GOT3 (cell line): ENCODE data around the gene IQCF2.
"Not testable (repeated sequence)": the region's sequence is repeated elsewhere in the genome, so short reads cannot be mapped to it uniquely, and the experiment has no call there.

Experiments used
- DNase-seq: peaks from one replicate; lab custom pipeline; 2025; ENCODE audit warnings: mixed read lengths; lab: John Stamatoyannopoulos, UW

IQCF2 gene

DNA sequence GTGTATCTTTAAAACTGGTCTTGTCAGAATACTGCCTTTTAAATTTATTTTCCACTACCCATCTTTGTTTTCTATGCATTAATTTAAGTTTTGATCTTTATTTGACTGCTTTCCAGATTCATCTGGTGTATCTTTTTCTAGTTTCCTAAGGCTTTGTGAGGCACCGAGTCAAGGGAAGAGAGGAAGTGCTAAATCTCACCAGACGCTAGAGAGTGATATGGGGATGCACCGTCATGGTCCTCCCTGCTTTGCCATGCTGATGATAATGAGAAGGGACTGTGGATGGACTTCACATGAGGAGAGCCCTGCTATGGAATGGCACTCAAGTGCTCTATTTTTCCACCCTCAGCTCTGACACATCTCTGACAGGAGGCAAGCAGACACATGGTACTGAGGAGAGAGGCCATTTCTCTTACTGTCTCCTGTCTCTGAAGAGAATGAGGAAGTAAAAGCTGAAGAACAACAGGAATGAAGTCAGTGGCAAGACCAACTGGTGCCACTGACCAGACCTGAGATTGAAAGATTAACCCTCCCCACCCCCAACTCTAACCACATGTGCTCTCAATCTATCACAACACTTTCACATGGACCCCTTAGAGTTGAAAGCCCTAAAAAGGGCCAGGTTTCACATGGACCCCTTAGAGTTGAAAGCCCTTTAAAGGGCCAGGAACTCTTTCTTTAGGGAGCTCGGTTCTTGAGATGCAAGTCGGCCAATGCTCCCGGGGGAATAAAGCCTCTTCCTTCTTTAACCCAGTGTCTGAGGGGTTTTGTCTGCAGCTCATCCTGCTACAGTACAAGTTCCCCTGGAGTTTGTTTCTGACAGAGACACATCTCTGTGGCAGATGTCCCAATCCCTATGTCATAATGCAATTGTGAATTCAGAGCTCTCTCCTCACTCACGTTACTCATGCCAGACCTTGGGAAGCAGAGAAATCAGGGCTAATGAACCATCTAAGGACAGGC is at the start of gene IQCF2:
Gene IQCF2, plus strand, starts transcription at position 913 of the 963 bp plus-strand sequence. CDS start 52 bp downstream, outside the sequence.
- no peak for DNase-seq

DNA sequence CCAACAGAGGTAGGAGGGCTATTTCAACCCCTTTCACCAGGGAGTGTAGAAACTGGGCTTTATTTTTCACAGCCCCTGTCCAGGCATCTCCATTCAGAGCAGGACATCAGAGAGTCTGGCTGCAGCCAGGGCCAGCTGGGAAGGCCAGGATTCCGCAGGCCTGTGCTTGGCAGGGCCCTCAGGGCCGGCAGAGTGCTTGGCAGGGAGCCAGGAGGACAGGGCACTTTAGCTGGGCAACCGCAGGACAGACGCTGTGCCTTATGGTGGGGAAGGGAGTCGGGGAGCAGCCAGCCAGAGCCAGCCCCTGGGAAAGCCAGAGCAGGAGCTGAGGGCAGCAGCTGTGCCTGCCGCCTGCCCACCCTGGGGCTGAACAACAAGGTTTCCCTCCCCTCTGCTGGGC is 47.9 kb upstream of the IQCF2 start:
- no peak for DNase-seq

DNA sequence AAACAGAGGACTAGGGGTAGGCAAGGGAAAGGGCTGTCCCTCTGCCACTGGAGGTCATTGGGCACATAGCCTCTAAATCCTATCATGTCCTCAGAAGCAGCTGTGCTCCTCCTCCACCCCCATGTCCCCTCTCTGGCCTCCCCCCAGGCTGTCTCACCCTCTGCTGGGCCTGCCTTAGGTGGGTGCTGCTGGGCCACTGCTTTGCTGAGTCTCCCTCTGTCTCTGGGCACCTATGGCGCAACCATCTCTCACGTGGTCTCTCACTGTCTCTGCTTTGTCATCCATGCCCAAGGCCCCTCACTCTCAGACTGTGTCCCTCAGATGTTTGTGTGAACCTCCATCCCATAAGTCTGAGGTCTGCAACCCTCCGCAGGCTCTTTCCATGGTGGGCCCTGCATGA is 47.4 kb upstream of the IQCF2 start:
- no peak for DNase-seq

DNA sequence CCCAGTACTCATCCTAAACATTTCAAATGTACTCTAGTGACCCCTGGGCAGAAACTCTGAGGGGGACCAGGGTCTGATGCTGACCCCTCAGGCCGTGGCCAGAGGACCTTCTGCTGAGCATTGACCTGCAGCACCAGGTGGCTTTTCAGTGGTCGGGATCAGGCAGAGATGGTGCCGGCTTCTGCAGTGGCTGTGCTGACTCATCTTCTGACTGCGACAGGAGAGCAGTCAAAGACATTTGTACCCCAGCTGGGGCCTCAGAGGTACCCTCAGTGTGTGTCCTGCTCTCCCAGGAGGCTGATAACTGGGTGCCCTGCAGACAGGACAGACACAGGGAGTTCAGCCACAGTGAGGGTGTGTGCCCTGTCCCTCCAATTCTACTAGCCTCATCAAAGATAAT is 45.8 kb upstream of the IQCF2 start:
- no peak for DNase-seq

DNA sequence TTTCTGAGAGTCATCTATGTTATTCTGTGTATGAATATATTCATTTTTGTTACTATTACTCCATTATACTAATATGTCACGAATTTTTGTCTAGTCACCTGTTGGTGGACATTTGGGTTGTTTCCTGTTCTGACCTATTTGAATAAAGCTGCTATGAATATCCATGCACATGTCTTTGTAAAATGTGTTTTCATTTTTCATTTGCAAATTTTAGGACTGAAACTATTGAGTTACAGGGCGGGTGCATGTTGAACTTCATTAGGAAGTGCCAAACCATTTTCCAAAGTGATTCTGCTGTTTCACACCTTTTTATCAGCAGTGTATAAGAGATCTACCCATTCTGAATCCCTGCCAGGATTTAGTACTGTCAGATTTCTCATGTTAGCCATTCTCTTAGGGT is 44.7 kb upstream of the IQCF2 start:
- no peak for DNase-seq

DNA sequence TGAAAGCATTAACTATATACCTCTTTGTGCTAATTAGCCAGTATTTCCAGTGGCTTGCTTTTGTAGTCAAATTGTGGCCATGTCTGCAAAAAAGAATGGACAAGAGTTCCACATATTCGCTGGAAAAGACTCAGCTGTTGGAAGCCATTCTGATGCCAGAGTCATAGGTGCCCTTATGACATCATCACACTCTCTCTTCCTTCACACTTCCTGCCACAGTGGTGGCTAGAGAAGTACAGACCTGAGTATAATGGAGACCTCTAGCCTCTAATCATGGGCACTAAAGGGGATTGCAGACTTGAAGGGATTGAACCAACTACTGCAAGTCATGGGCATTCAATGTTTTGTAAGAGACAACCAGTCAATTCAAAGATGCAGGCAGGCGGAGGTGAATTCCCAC is 44.0 kb upstream of the IQCF2 start:
- no peak for DNase-seq

DNA sequence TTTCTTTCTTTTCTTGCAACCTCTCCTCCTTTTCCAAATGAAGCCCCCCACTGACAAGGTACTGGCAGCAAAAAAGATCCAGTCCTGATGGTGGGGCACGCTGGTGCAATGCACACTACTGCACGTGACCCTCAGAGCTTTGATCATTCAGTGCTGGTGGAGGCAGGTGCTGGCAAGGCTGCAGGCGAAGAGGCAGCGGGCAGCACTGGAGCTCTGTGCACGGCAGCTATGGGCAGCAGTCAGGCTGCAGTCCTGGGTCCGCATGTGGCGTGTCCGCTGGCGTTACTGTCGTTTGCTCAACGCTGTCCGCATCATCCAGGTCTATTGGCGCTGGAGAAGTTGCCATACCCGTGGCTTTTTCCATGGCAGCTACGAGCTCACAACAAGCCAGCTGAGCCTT is 42.3 kb upstream of the IQCF2 start:
- DNase-seq: no peak

DNA sequence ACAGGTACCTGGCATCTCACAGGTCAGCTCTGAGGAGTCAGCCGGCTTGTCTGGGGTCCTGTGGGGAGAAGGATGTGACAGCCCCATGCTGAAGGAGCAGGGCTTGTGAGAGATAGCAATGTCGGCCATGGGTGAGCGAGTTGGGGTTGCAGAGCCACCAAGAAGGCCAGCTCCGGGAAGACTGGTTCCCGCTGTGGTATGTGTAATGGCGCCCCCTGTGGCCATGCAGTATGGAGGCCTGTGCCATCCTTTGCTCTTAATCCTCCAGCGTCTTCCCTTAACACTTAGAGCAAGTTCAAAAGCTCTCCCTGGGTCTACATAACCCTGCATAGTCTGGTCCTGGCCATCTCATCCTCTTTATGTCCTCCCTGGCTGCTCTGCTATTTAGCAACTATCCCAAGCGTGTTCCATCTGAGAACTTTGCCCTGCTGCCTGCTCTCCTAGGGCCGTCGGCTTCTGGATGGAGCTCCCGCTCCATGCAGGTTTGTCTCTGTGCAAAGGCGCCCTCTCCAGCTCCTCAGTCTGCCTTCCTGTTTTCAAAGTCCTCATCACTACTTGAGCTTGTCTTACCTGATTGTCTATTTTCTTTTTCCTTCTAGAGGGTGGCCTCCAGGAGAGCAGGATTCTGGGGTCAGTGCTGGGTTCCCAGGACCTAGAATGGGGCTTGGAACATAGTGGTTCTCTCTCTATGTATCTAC is 41.6 kb upstream of the IQCF2 start:
- no peak for DNase-seq

DNA sequence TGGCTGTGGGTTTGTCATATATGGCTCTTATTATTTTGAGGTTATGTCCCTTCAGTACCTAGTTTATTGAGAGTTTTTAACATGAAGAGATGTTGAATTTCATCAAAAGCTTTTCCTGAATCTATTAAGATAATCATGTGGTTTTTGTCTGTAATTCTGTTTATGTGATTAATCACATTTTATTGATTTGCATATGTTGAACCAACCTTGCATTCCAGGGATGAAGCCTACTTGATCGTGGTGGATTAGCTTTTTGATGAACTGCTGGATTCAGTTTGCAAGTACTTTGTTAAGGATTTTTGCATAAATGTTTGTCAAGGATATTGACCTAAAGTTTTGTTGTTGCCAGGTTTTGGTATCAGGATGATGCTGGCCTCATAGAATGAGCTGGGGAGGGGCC is 33.1 kb upstream of the IQCF2 start:
- DNase-seq: no peak

DNA sequence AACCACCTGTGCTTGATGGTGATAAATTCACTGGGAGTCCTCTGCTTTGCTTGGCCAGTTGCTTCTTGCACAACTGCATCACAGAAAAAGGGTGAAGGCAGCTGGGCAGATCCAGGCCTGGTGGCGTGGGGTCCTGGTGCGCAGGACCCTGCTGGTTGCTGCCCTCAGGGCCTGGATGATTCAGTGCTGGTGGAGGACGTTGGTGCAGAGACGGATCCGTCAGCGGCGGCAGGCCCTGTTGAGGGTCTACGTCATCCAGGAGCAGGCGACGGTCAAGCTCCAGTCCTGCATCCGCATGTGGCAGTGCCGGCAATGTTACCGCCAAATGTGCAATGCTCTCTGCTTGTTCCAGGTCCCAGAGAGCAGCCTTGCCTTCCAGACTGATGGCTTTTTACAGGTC is 31.1 kb upstream of the IQCF2 start:
- no peak for DNase-seq

DNA sequence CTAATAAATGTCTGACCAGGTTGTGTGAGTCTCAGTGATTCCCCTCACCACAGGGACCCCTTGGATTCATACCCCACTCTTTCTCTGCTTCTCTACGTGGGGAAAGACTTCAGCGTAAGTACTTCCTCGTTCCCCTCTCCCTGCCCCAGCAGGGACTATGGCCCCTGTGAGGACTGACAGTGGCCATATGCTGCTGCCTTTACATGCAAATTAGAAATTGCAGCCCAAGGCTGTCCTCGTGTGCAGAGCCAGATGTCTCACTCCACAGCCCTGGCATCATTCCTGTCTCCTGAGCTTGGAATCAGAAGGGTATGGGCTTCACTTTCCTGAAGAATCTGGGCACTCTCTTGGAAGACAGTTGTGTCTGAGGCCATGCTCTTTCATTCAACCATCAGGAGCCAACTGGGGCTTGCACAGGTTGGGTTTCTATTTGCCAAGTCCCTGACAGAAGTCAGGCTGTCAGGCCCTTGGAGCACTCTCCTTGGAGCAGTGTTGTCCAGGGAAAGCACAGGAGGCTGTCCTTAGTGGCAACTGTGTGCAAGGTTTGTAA is 30.5 kb upstream of the IQCF2 start:
- DNase-seq: no peak

DNA sequence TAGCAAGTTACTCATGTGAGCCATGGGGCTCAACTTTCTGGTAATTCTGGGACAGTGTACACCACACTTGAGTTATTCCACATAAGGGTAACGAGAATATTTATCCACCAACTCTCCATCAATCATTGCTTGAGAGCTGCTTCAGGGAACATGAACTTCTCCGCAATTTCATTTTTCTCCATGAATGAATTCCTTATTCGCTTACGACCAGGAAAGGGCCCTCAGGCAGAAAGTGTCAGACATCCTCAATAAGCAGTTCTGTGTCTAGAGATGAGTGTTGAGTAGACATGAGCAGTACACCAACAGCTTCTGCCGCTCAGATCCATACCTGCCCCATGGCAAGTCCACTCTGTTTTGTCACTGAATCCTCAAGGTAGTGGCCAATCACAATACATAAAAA is 24.8 kb upstream of the IQCF2 start:
- DNase-seq: no peak

DNA sequence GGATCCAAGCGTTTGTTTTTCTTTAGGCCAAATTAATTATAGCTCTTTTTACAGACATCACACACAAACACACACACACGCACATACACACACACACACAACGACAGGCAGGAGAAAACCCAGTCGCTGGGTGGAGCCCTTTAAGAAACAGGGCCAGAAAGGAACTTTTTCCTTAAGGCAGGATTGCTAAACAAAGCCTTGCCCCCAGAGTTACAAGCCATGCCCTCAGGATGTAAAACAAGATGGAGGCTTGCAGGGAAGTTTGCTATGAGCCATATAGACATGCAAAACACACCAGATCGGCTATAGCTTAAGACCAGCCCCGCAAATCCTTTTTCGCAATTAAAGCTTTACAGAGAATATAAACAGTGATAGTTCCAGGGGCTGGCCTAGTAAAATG is 16.3 kb upstream of the IQCF2 start:
- DNase-seq: no peak

DNA sequence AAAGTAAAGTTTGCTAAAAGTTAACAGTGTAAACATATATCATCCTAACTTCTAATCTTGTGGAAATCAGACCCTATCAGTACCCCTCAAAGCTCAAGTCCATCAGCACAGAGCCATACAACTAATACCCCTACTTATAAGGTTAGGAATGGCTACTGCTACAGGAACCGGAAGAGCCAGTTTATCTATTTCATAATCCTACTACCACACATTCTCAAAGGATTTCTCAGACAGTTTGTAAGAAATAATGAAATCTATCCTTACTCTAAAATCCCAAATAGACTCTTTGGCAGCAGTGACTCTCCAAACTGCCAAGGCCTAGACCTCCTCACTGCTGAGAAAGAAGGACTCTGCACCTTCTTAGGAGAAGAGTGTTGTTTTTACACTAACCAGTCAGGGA is 6.0 kb upstream of the IQCF2 start:
- DNase-seq: not testable (repeated sequence)

DNA sequence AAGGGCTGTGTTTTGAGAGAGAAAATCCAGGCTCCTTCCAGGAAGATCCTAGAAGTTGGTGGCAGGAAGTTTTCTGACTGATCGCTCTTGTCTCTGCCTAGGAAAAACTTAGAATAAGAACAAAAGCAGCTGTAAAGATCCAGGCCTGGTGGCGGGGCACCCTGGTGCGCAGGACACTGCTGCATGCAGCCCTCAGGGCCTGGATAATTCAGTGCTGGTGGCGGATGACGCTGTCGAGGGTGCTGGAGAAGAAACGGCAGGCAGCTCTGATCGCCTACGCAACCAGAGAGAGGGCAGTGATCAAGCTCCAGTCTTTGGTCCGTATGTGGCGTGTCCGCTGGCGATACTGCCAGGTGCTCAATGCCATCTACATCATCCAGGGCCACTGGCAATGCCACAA is 1.5 kb downstream of the IQCF2 start:
- no peak for DNase-seq

DNA sequence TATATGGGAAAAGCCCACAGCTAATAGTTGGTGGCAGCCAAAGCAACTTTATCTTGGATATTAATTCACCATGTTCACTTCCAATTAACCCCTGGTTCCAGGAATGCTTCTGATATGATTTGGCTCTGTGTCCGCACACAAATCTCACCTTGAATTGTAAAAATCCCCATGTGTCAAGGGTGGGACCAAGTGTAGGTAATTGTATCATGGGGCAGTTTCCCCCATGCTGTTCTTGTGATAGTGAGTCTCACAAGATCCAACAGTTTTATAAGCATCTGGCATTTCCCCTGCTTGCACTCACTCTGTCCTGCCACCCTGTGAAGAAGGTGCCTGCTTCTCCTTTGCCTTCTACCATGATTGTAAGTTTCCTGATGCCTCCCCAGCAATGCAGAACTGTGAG is 7.5 kb downstream of the IQCF2 start:
- DNase-seq: not testable (repeated sequence)

DNA sequence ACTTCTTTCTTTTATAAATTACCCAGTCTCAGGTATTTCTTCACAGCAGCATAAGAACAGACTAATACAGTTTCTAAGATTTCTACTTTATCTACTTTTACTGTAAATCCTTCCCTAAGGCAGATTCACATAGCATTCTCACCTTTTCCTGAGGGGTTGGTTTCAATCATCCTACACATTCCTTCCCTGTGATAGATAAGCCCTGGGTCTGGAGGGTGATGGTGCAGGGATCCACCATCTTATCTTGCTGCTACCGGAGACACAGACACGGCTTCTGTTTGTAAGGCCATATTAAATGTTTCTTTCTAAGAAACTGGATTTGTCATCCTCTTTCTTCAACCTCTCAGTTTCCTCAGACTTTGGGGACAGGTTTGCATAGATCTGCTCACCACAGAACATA is 7.9 kb downstream of the IQCF2 start:
- DNase-seq: no peak

DNA sequence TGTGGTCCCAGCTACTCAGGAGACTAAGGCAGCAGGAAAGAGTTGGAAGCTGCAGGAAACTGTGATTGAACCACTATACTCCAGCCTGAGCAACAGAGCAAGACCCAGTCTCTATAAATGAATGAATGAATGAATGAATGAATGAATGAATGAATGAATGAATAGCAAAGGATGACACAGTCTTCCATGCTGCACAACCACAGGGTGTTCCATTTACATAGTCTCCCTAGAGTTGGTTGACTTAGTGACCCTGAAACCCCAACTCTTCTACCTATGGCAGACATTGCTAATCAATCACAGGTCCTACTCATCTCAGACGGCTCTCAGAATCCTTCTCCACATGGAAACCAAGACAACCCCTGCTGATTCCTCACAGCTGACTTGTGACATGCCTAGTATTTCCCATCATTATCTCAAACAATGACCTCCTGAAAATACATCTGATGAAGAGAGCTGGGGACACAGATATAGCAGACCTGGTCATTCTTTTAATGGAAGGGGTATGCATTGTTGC is 11.9 kb downstream of the IQCF2 start:
- no peak for DNase-seq

DNA sequence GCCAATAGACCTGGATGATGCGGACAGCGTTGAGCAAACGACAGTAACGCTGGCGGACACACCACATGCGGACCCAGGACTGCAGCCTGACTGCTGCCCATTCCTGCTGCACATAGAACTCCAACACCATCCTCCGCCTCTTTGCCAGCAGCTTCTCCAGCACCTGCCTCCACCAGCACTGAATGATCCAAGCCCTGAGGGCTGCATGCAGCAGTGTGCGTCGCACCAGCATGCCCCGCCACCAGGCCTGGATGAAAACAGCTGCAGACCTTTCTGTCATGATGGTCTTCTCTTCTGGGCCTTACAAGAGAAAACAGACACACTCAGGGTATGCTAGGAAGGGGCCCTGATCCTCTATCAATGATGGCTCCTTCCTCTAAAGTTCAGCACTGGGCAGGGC is 12.5 kb downstream of the IQCF2 start:
- no peak for DNase-seq

DNA sequence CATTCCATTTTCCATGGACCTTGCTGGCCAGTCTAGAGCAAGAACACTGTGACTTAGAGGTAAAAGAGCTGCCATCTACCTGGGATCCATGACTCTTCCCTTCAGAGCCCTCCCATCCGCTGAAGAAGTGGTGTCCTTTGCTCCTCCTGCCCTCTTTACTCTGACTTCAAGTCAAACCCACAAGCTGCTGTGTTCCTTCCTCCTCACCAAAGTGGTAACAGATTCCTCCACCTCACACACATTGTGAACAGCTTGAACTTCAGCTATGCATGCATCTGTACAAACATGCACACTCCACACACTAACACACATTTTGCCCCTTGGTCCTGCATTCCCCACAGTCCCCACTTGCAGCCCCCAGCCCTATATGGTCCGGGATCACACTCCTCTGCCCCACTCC is 13.0 kb downstream of the IQCF2 start:
- no peak for DNase-seq

DNA sequence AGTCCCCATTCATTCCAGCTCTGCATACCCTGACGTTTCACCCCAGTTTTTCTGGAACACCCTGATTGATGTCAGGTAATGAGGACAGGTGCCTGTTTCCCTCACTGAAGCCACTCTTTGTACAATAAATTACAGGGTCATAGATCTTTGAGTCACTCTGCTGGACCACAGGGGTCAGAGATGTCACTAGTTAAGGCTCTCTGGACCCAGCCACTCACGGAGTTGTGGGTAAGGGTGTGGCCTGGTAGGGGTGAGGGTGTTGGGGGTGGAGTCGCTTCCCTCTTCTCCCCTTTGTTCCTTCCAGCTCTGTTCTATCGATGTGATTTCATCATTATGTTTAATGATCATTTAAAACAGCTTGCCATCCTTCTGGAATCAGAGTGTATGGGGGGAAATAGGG is 13.5 kb downstream of the IQCF2 start:
- DNase-seq: no peak

DNA sequence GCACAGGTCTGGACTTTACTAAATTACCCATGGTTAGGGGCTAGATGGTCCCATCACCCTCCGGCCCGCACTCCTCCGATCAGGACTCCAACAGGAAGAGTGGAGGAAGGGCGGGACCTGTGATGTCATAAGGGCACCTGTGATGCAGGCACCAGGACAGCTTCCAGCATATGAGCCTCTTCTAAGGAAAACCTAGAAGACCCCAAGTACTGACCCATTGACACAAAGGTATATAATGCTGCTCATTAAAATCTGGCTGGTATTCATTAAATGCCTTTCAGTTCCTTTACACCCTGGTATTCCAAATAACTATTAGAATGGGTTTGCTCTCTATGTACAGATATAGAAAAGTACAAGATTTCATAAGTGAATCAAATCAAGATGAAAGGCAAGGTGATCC is 14.1 kb downstream of the IQCF2 start, which contains the start of gene IQCF5:
Gene IQCF5, minus strand, starts transcription at position 101 of the 400 bp plus-strand sequence. Its CDS starts 70 bp downstream, at position 31.
- no peak for DNase-seq

DNA sequence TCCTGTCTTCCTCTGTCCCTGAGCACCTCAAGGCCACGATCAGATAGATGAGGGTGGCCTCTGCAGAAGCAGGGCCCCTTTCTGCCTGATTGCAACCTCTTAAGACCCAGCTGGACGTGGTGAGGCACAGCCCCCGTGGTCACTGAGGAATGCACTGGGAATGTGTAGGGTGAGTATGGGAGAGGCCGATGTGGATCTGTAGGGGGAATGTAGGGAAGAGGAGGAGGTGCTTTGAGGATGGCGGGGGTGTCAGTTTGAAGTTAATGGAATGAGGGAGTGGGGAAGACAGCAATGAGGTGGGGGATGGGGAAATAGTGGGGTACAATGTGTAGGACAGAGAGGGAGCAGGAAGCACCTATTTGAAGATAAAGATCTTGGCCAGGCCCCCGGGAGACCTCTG is 14.8 kb downstream of the IQCF2 start:
- DNase-seq: no peak
